ENCODE measurements around the gene EP300.
"Not testable (repeated sequence)": the region's sequence is repeated elsewhere in the genome, so short reads cannot be mapped to it uniquely, and the experiment has no call there.

Gene EP300

DNA sequence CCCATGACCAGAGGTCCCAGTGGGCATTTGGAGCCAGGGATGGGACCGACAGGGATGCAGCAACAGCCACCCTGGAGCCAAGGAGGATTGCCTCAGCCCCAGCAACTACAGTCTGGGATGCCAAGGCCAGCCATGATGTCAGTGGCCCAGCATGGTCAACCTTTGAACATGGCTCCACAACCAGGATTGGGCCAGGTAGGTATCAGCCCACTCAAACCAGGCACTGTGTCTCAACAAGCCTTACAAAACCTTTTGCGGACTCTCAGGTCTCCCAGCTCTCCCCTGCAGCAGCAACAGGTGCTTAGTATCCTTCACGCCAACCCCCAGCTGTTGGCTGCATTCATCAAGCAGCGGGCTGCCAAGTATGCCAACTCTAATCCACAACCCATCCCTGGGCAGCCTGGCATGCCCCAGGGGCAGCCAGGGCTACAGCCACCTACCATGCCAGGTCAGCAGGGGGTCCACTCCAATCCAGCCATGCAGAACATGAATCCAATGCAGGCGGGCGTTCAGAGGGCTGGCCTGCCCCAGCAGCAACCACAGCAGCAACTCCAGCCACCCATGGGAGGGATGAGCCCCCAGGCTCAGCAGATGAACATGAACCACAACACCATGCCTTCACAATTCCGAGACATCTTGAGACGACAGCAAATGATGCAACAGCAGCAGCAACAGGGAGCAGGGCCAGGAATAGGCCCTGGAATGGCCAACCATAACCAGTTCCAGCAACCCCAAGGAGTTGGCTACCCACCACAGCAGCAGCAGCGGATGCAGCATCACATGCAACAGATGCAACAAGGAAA, 85.4 kb downstream of the EP300 start:
- DNase-seq (ENCODE audit: low read depth) = no peak
- TF ChIP-seq, protein P1, sequence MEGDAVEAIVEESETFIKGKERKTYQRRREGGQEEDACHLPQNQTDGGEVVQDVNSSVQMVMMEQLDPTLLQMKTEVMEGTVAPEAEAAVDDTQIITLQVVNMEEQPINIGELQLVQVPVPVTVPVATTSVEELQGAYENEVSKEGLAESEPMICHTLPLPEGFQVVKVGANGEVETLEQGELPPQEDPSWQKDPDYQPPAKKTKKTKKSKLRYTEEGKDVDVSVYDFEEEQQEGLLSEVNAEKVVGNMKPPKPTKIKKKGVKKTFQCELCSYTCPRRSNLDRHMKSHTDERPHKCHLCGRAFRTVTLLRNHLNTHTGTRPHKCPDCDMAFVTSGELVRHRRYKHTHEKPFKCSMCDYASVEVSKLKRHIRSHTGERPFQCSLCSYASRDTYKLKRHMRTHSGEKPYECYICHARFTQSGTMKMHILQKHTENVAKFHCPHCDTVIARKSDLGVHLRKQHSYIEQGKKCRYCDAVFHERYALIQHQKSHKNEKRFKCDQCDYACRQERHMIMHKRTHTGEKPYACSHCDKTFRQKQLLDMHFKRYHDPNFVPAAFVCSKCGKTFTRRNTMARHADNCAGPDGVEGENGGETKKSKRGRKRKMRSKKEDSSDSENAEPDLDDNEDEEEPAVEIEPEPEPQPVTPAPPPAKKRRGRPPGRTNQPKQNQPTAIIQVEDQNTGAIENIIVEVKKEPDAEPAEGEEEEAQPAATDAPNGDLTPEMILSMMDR (IDR thresholded peaks at IDR 0.05; ENCODE audit: control insufficient read depth, insufficient read depth, low read depth, low read length, missing control alignments) = no peak
- no peak overlapping the region for H3K4me3 ChIP-seq (ENCODE audit: control insufficient read depth, low read depth, low read length)

DNA sequence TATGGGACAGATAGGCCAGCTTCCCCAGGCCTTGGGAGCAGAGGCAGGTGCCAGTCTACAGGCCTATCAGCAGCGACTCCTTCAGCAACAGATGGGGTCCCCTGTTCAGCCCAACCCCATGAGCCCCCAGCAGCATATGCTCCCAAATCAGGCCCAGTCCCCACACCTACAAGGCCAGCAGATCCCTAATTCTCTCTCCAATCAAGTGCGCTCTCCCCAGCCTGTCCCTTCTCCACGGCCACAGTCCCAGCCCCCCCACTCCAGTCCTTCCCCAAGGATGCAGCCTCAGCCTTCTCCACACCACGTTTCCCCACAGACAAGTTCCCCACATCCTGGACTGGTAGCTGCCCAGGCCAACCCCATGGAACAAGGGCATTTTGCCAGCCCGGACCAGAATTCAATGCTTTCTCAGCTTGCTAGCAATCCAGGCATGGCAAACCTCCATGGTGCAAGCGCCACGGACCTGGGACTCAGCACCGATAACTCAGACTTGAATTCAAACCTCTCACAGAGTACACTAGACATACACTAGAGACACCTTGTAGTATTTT, 86.1 kb downstream of the EP300 start:
- DNase-seq (ENCODE audit: low read depth) = no peak
- TF ChIP-seq, protein P1 (IDR thresholded peaks at IDR 0.05; ENCODE audit: control insufficient read depth, insufficient read depth, low read depth, low read length, missing control alignments) = no peak
- no peak overlapping the region for H3K4me3 ChIP-seq (ENCODE audit: control insufficient read depth, low read depth, low read length)

DNA sequence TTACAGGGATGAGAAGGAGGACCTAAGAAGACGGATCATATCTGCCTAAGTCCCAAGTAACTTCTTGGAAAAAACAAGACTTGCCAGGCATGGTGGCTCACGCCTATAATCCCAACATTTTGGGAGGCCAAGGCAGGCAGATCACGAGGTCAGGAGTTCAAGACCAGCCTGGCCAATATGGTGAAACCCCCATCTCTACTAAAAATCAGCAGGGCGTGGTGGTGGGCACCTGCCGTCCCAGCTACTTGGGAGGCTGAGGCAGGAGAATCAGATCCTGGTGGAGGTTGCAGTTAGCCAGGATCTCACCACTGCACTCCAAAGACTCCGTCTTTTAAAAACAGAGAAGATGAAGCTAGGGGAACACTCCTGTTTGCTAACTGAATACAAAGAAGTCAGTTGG, 88.0 kb downstream of the EP300 start:
- H3K4me3 ChIP-seq (ENCODE audit: control insufficient read depth, low read depth, low read length); DNase-seq (ENCODE audit: low read depth): not testable (repeated sequence)

DNA sequence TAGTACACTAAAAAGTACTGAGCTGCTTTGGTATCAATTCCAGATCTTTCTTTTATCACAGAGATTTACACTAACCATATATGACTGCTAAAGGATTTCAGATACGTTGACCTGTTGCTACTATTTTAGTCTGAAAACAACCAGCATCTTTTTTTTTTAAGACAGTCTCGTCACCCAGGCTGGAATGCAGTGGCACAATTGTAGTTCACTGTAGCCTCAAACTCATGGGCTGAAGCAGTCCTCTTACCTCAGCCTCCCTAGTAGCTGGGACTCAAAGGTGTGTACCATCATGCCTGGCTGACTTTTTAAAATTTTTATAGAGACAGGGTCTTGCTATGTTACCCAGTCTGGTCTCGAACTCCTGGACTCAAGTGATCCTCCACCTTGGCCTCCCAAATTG, 88.5 kb downstream of the EP300 start:
- DNase-seq (ENCODE audit: low read depth) = no peak
- TF ChIP-seq, protein P1 (IDR thresholded peaks at IDR 0.05; ENCODE audit: control insufficient read depth, insufficient read depth, low read depth, low read length, missing control alignments) = no peak
- H3K4me3 ChIP-seq (ENCODE audit: control insufficient read depth, low read depth, low read length) = no peak overlapping the region

DNA sequence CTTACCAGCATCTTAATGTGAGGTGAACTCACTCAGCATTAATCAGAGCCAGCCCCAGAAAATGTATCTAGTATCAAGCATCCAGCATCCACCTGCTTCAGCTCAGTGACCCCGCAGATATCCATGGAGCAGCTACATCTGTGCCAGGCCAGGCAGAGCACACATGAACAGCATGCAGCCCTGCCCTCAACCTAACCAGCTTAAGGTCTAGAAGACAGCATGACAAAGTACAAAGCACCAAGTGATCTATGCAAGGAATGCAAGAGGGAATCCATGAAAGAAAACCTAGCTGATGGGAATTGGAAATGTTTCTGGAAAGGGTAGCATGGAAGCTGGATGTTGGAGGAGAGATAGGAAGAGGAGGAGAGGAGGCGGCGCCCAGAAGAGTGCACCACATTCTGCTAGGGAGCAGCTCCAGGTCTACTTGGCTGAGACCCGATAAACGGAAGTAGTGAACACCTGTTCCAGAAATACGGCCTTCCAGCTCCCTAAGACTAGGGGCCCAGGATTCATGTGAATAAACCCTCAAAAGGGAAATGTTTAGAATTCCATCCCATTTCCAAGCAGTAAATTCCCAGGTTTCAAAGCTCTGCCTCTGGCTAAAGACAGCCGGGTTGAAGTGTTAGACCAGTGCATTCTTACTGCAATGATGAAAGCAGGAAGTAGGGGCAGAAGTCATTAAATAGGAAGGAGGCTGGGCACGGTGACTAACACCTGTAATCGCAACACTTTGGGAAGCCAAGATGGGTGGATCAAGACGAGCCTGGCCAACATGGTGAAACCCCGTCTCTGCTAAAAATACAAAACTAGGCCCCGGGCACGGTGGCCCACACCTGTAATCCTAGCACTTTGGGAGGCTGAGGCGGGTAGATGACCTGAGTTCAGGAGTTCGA, 89.2 kb downstream of the EP300 start:
- no peak overlapping the region for H3K4me3 ChIP-seq (ENCODE audit: control insufficient read depth, low read depth, low read length)
- DNase-seq (ENCODE audit: low read depth) = peak; percentile 44

DNA sequence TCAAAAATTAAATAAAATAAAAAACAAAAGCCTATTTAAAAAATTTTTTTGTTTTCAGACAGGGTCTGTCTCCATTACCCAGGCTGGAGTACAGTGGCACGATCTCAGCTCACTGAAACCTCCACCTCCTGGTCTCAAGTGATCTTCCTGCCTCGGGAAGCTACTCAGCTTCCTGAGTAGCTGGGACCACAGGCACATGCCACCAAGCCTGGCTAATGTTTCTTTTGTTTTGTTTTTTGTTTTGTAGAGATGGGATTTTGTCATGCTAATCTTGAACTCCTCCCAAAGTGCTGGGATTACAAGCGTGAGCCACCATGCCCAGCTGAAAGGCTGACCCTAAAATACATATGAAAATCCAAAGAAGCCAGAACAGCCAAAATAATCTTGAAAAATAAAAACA, 92.3 kb downstream of the EP300 start:
- TF ChIP-seq, protein P1 (IDR thresholded peaks at IDR 0.05; ENCODE audit: control insufficient read depth, insufficient read depth, low read depth, low read length, missing control alignments) = no peak
- no peak overlapping the region for H3K4me3 ChIP-seq (ENCODE audit: control insufficient read depth, low read depth, low read length)
- DNase-seq (ENCODE audit: low read depth) = no peak

More for the DNA sequence above, 89.2 kb downstream of the EP300 start:
- TF ChIP-seq, protein P1 (IDR thresholded peaks at IDR 0.05; ENCODE audit: control insufficient read depth, insufficient read depth, low read depth, low read length, missing control alignments) = no peak
